HL-60/S4 treated with retinoic acid at 250 ng/mL for 4 days and 3 days (cell line): ENCODE results near the gene CPNE1.

Source experiments
- in situ Hi-C: fragments of 300-500 bp; cut with MboI; formaldehyde crosslinking; loops from 2 replicates; pipeline ENCODE4 v1.7.0; 2022; ENCODE audit warnings: low sequenced_read_pairs

The CPNE1 gene

DNA sequence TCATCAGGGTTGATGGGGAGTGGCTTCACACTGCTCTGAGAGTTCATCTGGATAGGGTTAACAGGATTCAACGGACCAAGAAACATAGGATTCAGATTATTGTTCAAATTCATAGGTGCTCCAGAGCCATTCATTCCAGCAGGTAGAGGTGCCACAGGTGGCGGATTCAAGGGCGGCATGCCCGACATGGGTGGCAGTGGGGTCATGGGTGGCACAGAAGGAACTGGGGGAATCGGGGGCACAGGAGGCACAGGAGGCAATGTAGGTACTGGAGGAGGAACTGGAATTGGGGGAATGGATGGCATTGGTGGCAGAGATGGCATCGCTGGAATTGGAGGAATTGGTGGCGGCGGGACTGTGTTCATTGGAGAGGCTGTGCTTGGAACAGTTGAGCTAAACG, 10.3 kb downstream of the CPNE1 start:
- in situ Hi-C loops, result no loop called here

DNA sequence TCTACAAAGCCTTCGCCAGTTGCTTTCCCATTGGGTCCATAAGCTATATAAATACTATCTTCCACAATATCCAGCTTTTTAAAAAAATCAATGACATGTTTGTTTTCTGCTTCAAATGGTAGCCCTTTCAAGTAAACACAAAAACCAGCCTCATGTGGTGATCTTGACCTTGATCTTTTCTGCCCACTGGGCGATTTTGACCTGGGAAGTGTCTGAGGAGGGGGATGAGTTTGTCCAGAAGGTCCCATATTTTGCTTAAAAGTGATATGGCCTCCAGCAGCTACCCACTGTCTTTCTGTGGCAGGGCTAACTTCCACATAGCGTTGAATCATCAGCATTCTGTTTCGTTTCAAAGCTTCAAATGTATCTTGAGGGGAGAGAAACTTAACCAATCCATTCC, 10.8 kb downstream of the CPNE1 start:
- in situ Hi-C loops, result no loop called here

DNA sequence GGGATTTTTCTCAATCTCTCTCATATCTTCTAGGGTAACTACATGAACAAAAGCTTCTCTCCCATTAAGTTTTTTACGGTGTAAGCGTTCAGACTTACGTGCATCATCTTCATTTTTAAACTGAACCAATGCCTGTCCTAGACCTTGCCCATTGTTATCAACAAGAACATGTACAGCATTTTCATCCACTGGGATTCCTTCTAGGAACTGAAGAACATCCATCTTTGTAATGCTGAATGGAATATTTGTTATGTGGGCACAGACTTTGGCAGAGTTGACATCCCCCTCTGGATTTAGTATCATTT, 11.3 kb downstream of the CPNE1 start:
- in situ Hi-C loops, result no loop called here

DNA sequence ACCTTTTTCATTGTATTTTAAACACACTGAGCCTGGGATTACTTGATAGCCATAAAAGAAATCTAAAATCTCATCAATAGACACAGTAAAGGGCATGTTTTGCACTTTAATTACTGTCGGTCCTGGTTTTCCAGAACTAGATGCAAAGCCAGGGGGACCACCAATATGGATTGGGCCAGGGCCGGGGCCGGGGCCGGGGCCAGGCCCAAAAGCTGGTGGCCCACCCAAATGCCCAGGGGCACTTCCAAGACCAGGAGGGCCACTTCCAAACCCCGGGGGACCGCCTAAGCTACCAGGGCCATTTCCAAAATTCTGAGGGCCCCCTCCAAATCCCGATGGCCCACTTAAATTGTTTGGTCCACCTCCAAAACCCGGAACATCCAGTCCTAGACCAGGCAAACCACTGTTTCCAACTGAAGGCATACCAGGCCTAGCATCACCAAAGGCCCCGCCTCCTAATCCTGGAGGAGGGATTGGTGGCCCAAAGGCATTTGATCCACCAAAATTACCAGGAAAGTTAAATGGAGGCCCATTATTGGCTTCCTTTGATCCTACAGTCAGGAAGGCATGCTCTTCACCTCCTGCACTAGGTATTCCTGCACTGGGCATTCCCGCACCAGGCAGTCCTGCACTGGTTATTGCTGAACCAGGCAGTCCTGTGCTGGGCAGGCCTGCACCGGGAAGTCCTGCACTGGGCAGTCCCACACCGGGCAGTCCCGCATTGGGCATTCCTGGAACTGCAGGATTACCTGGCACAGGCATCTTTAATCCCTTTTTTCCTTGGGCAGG, 11.9 kb downstream of the CPNE1 start:
- in situ Hi-C loops, result no loop called here

DNA sequence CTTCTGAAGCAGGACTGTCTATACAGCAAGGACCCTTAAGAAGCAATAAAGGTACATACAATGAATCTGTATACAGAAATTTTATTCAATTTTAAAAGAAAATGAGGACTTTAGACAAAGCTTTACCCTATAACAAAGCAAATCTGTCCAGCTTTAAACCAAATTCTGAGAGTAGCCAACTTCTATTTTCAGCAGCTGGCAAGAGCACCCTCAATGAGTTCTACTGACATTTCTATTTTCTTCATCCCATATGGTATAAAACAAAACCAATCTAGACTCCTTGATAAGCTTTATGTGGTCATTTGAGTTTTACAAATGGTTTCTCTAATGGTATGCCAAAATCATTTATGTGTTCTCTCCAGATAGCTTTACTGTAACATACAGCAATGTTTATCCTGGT, 12.7 kb downstream of the CPNE1 start:
- in situ Hi-C loops, result no loop called here

DNA sequence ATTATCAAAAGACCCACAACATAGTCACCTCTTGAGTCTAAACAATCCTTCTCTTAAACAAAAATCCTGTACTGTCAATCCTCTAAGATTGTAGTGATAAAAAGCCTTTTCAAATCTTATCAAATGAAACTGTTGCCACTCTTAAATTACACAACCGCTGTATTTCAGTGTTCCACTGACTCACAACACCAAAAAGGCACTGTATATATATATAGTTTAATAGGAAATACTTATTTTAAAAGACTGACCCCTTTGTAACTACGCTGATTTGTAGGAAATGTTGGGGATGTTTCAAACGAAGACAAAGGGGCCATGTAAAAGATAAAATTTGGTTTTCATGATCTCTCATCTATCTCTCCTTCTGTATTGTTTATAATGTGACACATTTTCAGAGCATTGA, 14.1 kb downstream of the CPNE1 start:
- in situ Hi-C loops, result no loop called here

DNA sequence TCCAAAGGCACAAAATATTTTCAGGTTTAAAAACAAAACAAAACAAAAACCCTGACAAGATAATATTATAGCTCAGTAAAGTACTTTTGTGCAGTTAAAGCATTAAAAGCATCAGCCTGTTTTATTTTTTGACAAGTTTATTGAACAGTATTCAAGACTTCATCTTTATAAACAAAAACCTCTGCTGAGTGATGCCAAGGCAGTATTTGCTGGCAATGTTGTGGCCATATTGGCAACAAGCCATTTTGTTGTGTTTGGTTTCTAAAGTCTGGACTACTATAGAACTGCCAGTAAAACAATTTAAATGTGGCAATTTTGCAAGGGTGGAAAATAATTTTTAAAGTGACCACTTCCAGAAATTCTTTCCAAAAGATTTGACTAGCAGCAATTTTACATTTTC, 15.9 kb downstream of the CPNE1 start:
- in situ Hi-C loops, result no loop called here

DNA sequence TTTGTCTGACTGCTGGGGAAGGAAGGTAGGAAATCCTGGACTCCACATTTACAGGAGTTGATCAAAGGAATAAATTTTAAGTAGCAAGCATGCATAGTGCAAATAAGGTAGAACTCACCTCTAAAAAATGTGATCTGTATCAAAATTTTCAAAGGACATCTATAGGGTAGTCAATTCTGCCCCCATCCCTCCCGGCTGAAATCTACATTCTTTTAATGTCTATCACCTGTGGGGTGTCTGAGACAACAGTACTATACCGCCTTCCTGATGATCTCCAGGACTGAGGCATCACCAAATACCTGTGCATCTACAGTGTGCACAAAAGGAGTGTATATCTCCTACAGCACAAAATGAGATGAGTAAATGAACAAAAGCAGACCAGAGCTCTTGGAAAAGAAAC, 19.9 kb downstream of the CPNE1 start:
- in situ Hi-C loops, result no loop called here

DNA sequence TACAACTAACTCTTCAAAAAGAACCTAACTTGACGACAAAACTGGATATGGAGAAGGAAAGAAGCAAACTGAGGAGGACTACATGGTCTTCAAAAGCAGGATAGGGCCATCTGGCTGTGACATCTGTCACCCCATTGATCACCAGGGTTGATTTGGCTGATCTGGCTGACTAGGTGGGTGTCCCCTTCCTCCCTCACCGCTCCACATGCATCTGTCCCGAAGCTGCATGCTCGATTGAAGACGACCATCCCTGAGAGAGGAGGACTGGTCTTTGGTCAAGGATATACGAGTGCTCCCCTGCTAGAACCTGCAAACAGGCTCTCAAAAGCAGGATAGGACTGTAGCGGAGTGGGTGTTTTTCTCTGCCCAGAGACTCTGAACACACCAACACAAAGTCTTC, 21.7 kb downstream of the CPNE1 start:
- in situ Hi-C loops, result no loop called here

DNA sequence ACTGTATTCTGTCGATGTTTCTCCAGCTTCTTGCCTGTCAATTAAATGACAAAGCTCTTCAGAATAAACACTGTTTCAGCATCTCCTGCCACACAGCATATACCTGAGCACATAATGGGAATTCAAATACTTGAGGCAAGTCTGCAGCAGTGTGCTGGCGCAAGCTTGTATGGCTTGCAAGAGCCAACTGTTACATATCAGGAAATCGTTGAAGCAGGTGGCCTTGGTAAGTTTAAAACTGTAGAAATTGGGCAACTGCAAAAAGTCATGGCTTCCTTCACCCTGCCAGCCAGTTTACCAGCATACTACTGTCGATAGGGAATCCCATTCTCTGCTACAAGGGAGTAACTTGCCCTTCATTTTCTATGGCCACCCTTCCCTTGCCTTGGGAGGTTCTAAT, 23.0 kb downstream of the CPNE1 start:
- in situ Hi-C loops, result no loop called here

DNA sequence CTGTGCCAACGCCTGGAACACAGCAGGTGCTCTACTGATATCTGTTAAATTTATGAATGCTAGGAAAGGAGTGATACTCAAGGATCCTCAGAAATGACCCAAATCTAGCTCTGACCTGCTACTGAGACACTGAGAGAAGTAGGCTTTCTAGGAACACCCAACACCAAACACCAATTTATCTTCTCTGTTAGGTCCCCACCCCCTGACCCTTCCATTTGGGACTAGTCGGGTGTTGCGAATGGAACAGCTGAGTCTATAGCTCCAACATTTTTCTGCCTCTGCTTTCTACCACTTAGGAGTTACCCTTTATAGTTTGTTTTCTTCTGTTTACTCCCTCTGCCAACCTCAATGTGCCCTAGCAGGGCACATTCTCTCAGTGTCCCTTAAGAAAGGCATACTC, 24.0 kb downstream of the CPNE1 start:
- in situ Hi-C loops, result no loop called here

DNA sequence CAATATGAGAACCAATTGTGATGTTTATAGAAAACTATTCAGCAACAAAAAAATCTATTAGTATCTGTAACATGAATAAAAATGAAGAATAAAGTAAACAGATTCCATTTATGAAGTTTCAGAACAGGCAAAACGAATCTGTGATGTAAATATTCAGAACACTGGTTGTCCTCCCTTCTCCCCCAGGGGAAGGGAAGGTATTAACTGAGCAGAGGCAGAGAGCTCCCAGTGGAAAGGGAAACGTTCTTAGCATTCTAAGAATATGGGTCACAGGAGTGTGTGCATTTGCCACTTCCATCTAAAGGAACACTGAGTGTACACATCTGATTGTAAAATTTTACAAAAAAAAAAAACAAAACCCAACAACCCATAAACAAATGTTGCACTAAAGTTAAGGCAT, 25.9 kb downstream of the CPNE1 start:
- in situ Hi-C loops, result no loop called here

DNA sequence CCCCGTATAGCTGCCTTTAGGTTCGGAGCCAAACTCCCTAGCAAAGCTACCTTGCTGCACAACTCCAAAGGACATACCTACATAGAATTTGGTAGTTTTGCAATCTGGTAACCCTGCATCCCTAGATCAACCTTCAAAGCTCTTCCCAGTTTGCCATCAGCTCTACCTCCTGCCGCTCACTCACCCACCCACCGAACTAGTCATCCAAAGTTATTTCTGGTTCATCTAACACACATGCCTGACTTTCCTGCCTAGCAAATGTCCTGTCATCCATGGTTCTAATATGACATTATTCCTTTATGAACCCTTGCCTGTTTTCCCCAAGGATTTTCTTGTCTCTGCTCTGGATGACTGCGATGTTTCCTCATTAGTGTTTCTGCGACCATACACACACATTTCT, 27.4 kb downstream of the CPNE1 start:
- in situ Hi-C loops, result no loop called here

DNA sequence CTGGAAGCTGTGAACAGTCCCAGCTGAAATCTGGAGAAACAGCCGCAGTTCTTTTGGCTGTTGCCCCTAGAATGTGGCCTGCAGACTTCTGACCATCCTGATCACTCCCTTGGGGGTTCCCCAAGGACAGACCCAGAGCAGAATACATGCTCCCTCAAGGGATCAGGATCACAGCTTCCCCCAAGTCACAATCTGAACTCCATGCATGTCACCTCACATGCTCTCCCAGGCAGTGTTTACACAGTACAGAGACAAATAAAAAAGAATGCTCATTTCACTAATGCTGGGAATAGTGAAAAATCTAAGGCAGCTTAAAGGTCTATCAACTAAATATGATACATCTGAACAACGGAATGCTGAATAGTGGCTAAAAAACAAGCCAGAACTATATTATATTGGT, 28.6 kb downstream of the CPNE1 start:
- in situ Hi-C loops, result no loop called here

DNA sequence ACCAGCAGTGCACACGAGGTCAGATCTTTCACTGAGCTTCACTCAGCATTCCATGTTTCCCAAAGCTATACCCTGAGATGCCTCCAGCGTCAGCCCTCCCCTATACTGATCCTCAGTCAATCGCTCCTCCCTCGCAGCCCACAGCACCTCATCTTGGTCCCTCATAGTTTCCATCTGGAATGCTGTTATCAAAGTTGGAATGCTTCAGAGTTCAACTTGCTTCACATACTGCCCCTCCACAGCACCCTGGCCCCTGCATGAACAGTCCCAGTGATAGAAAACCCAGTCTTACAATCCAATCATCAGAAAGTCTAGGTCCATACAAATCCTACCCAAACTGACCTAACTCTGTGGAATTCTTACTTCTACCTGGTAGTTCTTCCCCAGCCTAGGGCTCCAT, 29.0 kb downstream of the CPNE1 start:
- in situ Hi-C loops, result no loop called here

DNA sequence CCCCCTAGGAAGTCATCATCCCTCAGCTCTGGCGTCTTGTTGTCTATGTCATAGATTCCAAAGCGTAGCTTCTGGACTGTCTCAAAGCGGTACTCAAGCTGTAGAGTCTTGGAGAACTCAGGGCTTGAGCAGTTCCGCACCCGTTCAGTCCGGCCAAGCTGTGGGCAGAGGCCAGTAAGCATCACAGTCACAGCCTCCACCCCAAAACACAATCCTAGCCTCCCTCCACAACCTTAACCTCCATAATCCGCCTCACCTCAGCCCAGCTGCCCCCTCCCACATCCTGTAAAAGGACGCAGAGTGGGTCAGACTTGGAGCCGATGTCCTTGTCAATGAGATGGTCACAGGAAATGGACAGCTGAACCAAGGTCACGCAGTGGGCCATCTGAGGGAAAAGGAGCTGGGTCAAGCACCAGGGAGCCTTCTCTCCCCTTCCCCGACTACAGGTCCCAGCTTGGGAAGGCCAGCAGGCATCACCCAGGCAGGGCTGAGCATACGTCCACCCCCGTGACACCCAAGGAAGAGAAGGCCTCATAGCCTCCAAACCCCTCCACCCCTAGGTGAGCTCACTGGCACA, 32.1 kb downstream of the CPNE1 start:
- in situ Hi-C loops, result no loop called here

DNA sequence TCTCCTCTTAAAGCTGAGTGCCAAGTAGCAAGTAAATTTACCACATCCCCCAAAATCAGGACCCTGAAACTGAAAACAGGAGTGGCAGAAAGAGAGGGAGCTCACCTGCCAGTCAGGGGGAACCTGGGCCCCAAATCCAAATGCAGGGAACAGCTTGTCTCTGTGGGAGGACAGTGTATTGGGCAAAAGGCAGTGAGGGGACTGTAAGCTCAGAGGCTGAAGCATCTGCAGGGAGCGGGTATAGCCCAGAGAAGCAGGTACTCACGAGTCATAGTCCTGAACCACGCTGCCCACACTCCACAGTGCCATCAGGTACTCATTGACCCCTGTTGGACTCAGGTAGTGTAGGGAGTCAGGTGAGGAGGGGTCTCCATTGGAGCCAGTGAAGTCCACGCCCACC, 34.1 kb downstream of the CPNE1 start:
- in situ Hi-C loops, result no loop called here

DNA sequence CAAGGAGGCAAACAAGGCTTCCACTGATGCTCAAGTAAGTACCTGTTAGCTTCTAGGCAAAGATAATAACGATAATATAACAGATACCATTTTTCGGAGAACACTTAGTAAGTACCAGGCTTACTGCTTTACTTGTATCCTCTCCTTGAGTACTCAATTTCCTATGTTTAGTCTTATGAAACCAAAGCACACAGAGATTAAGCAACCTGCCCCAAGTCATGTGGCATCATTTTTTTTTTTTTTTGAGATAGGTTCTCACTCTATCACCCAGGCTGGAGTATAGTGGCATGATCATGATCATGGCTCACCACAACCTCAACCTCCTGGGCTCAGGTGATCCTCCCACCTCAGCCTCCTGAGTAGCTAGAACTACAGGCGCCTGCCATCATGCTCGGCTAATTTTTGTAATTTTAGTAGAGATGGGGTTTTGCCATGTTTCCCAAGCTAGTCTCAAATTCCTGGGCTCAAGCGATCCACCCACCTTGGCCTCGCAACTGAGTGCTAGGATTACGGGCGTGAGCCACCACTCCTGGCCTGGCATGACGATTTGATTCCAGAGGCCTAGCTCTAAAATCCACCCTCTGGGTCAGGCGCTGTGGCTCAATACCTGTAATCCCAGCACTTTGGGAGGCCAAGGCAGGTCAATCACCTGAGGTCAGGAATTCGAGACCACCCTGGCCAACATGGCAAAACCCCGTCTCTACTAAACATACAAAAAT, 35.1 kb downstream of the CPNE1 start:
- in situ Hi-C loops, result no loop called here

DNA sequence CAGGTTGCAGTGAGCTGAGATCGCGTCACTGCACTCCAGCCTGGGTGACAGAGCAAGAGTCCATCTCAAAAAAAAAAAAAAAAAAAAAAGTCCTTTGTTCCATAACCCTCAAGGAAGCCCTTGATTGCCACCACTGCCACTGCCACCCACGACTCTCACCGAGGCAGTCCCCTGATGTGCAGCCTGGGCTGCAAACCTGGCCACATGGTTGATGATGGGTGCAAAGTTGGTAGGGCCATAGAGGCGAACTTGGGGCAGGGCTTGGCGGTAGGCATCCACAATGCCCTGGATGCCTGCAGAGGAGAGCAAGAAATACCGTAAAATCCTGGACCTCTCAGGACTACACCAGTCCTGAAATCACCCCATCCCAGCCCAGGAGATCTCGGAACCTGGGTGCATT, 37.6 kb downstream of the CPNE1 start:
- in situ Hi-C loops, result no loop called here

DNA sequence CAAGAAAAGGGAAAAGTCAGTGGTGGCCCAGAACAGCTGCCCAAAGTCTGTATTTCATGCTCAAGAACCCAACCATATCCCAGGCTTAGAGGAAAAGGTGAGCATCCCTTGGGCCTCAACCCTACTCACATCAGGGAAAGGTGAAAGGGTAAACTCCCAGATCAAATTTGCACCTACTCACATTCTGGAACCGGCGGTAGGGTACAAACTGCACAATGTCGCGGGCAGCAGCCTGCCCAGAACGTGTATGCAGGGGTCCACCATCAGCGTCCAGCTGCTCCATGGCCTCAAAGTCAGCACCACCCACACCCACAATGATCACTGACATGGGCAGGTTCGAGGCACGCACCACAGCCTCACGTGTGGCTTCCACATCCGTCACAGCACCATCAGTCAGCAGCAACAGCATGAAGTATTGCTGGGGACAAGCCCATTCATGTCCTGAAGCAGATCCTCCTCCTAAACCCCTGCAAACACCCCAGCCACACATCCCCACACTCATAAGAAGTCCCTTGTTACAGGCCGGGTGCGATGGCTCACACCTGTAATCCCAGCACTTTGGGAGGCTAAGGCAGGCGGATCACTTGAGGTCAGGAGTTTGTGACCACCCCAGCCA, 38.2 kb downstream of the CPNE1 start:
- in situ Hi-C loops, result no loop called here

DNA sequence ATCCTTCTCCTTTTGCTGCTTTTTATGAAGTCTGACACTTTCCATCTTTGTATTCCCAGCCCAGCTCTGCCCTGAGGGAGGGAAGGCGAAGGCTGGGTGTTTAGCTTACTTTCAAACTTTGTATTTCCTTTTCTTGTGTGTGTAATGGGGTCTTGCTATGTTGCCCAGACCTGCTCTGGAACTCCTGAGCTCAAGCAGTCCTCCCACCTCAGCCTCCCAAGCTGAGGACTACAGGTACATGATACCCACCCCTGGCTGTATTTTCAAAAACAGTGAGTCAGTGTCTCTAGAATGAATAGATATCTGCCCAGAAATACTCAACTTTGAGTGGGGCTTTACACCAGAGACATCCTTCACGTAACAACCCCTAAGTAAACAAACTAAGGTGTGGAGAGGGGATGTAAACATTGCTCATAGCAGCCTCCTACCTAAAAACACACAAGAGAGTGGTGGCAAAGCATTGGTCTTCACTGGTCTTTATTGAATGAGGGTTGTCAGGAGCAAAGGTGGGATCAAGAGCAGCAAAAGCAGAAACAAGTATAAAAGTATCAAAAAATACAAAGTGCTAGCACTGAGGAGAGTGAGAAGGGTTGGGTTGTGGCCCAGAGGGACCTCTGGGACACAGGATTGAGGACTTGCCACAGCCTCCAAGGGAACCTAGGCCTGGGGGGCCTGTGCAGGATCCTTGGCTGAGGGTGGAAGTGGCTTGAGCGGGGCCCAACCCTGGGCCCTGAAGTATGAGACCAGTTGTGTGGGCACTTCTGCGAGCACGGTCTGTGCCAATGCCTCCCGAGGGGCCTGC, 38.9 kb downstream of the CPNE1 start:
- in situ Hi-C loops, result no loop called here
